ENCODE measurements around the gene IL6ST. TPM values are rescaled to one million over a fixed set of nuclear protein-coding genes. Genes with fewer than 3 reads are reported as not detected.
A peak's percentile ranks its signal among the peaks of the same experiment; 100 is the strongest.

Gene IL6ST
- total RNA-seq, 1 donor from 2014 or later: 164 TPM

- no peak for DNase-seq
Observed at GRCh38 chr5:55918087-55919035, 76.4 kb downstream of the IL6ST start.

- no peak for DNase-seq
Observed at GRCh38 chr5:55917402-55918086, 77.2 kb downstream of the IL6ST start.

GRCh38 chr5:55916986-55917385, 77.8 kb downstream of the IL6ST start:
- no peak for DNase-seq

- DNase-seq: no peak
Observed at GRCh38 chr5:55915783-55916182, 79.0 kb downstream of the IL6ST start.

GRCh38 chr5:55914971-55915370, 79.8 kb downstream of the IL6ST start:
- no peak for DNase-seq

GRCh38 chr5:55913466-55914413, 81.0 kb downstream of the IL6ST start:
- no peak for DNase-seq

GRCh38 chr5:55911784-55912653, 82.7 kb downstream of the IL6ST start:
- peak; percentile 32 for DNase-seq

GRCh38 chr5:55908804-55909203, 86.0 kb downstream of the IL6ST start:
- no peak for DNase-seq

- no peak for DNase-seq
Observed at GRCh38 chr5:55907927-55908326, 86.8 kb downstream of the IL6ST start.

- peak; percentile 27 for DNase-seq
Observed at GRCh38 chr5:55905251-55905650, 89.5 kb downstream of the IL6ST start.

- DNase-seq: peak; percentile 21
Observed at GRCh38 chr5:55904152-55904551, 90.6 kb downstream of the IL6ST start.

GRCh38 chr5:55903121-55903701, 91.6 kb downstream of the IL6ST start:
- no peak for DNase-seq

- no peak for DNase-seq
Observed at GRCh38 chr5:55902696-55903095, 92.1 kb downstream of the IL6ST start.

- DNase-seq: no peak
Observed at GRCh38 chr5:55900776-55901175, 94.0 kb downstream of the IL6ST start.

GRCh38 chr5:55900068-55900467, 94.7 kb downstream of the IL6ST start:
- DNase-seq: no peak

- no peak for DNase-seq
Observed at GRCh38 chr5:55899344-55899743, 95.4 kb downstream of the IL6ST start.

- DNase-seq: peak; percentile 99
Observed at GRCh38 chr5:55897905-55898304, 96.9 kb downstream of the IL6ST start.

GRCh38 chr5:55897206-55897894, 97.4 kb downstream of the IL6ST start:
- no peak for DNase-seq

- DNase-seq: no peak
Observed at GRCh38 chr5:55896663-55897062, 98.1 kb downstream of the IL6ST start.

GRCh38 chr5:55896238-55896637, 98.5 kb downstream of the IL6ST start:
- no peak for DNase-seq

All from skin of body (tissue), 2 donors.